GM12878 (cell line): ENCODE measurements around the gene JADE3. TPM values are rescaled to one million over a fixed set of nuclear protein-coding genes. Genes with fewer than 3 reads are reported as not detected.
A peak's percentile ranks its signal among the peaks of the same experiment; 100 is the strongest.

Source experiments
- ASH2L ChIP-seq: fragments of 300-600, 200-600 bp; sonication (generic); IDR thresholded peaks from 2 replicates; pipeline ENCODE4 v1.6.1; 2017; ENCODE audit warnings: low read depth, mild to moderate bottlenecking, borderline replicate concordance
- ATF7 ChIP-seq: fragments of 450-650 bp; IDR thresholded peaks from 2 replicates; pipeline ENCODE4 v1.6.1; 2016; ENCODE audit warnings: low read depth, mild to moderate bottlenecking
- BCL11A ChIP-seq: IDR thresholded peaks from 2 replicates; pipeline ENCODE4 v1.6.1; 2011; ENCODE audit warnings: low read depth, low read length
- BRCA1 ChIP-seq: IDR thresholded peaks from 2 replicates; pipeline ENCODE4 v1.6.1; 2011; ENCODE audit warnings: low read depth, low read length, improper control_type of control experiment
- ELK1 ChIP-seq: IDR thresholded peaks from 2 replicates; pipeline ENCODE4 v1.6.1; 2012; ENCODE audit warnings: low read depth, low read length, improper control_type of control experiment
- EZH2 ChIP-seq: IDR thresholded peaks from 2 replicates; pipeline ENCODE4 v1.6.1; 2012; ENCODE audit warnings: low read depth, mild to moderate bottlenecking, control low read depth, inconsistent platforms, low read length, borderline replicate concordance; ENCODE audit not compliant: control insufficient read depth
- GABPA ChIP-seq: IDR thresholded peaks from 2 replicates; pipeline ENCODE4 v1.6.1; 2014; ENCODE audit warnings: antibody characterized with exemption, low read depth, mild to moderate bottlenecking, inconsistent platforms
- HCFC1 ChIP-seq: fragments of 150-350 bp; IDR thresholded peaks from 2 replicates; pipeline ENCODE4 v1.6.1; 2014; ENCODE audit warnings: low read length
- HDGF ChIP-seq: fragments of 450-650 bp; IDR thresholded peaks from 2 replicates; pipeline ENCODE4 v1.6.1; 2016; ENCODE audit warnings: antibody characterized with exemption
- IKZF1 ChIP-seq: fragments of 450-650 bp; conservative IDR thresholded peaks from 2 replicates; pipeline ENCODE4 v1.6.1; 2017; ENCODE audit warnings: antibody characterized with exemption, mild to moderate bottlenecking
- LARP7 ChIP-seq: fragments of 450-650 bp; IDR thresholded peaks from 2 replicates; pipeline ENCODE4 v1.6.1; 2017; ENCODE audit warnings: mild to moderate bottlenecking
- MEF2A ChIP-seq: IDR thresholded peaks from 2 replicates; pipeline ENCODE4 v1.6.1; 2011; ENCODE audit warnings: low read depth, mild to moderate bottlenecking, low read length, moderate library complexity; ENCODE audit not compliant: insufficient read depth
- MLLT1 ChIP-seq: fragments of 450-650 bp; IDR thresholded peaks from 2 replicates; pipeline ENCODE4 v1.6.1; 2016; ENCODE audit warnings: mild to moderate bottlenecking
- NBN ChIP-seq: fragments of 450-650 bp; IDR thresholded peaks from 2 replicates; pipeline ENCODE4 v1.6.1; 2016
- PBX3 ChIP-seq: IDR thresholded peaks from 2 replicates; pipeline ENCODE4 v1.6.1; 2011; ENCODE audit warnings: mild to moderate bottlenecking, low read depth, low read length, moderate library complexity; ENCODE audit not compliant: insufficient replicate concordance
- PML ChIP-seq: IDR thresholded peaks from 2 replicates; pipeline ENCODE4 v1.6.1; 2012; ENCODE audit warnings: low read length, inconsistent platforms
- SMAD1 ChIP-seq: fragments of 450-650 bp; IDR thresholded peaks from 2 replicates; pipeline ENCODE4 v1.6.1; 2018; ENCODE audit warnings: mild to moderate bottlenecking, low read depth; ENCODE audit not compliant: partially characterized antibody
- SPI1 ChIP-seq: IDR thresholded peaks from 2 replicates; pipeline ENCODE4 v1.6.1; 2011; ENCODE audit warnings: low read depth, mild to moderate bottlenecking, low read length, moderate library complexity, borderline replicate concordance; ENCODE audit not compliant: insufficient read depth
- SUZ12 ChIP-seq: fragments of 200-600 bp; sonication (generic); IDR thresholded peaks from one replicate; pipeline ENCODE4 v1.6.1; 2018; ENCODE audit warnings: antibody characterized with exemption, mild to moderate bottlenecking; ENCODE audit not compliant: unreplicated experiment
- TAF1 ChIP-seq: IDR thresholded peaks from 2 replicates; pipeline ENCODE4 v1.6.1; 2011; ENCODE audit warnings: mild to moderate bottlenecking, low read depth, low read length, borderline replicate concordance
- USF1 ChIP-seq: IDR thresholded peaks from 2 replicates; pipeline ENCODE4 v1.6.1; 2011; ENCODE audit warnings: borderline replicate concordance, low read depth, mild to moderate bottlenecking, moderate library complexity, mixed read lengths, low read length; ENCODE audit not compliant: insufficient read depth; ENCODE audit errors: extremely low read length
- ZBTB4 ChIP-seq: fragments of 450-650 bp; formaldehyde crosslinking; IDR thresholded peaks from 2 replicates; pipeline ENCODE4 v1.4.0; 2022; ENCODE audit warnings: mild to moderate bottlenecking, moderate library complexity
- ZNF274 ChIP-seq: IDR thresholded peaks from one replicate; pipeline ENCODE4 v1.8.0; 2011; ENCODE audit not compliant: insufficient read length, insufficient read depth
- ZSCAN29 ChIP-seq: fragments of 450-650 bp; IDR thresholded peaks from 2 replicates; pipeline ENCODE4 v1.6.1; 2017; ENCODE audit warnings: mild to moderate bottlenecking, moderate library complexity
- polyA plus RNA-seq, 11 experiments: library from polyadenylated mRNA; depleted of rRNA in 4 of 11; unstranded in 6 of 11; stranded (reverse) in 5 of 11; fragments of >200 nt; fragmentation: Nextera tagmentation in 4 of 11; fragmentation: Illumina TruSeq in 1 of 11; extraction: Ambion mirVana in 4 of 11; extraction: Trizol in 1 of 11; gene quantifications; 1 replicate in 1 of 11; 2 replicates in 10 of 11; pipeline versions ENCODE4 v1.2.1 to v1.2.3, GENCODE V29; 2011 to 2016; ENCODE audit warnings: inconsistent platforms in 2 of 11, missing spikeins in 2 of 11, low read depth in 1 of 11
- total RNA-seq, 4 experiments: library from RNA; depleted of rRNA in 3 of 4; stranded (reverse); fragments of >200 nt in 3 of 4; fragmentation: Illumina TruSeq in 1 of 4; extraction: Trizol in 1 of 4; gene quantifications; 2 replicates each; pipeline versions ENCODE4 v1.2.1 to v1.2.3, GENCODE V29; 2013 to 2021

The JADE3 gene
- total and polyA plus RNA-seq, 10 of the 15 experiments (the other 5 are each of a cell fraction or from before 2014, with no cell fraction given), result 0.06 to 13.0 (median 0.65) TPM

- TF ChIP-seq ELK1 (no peak), HDGF (no peak), IKZF1 (peak; percentile 79), SUZ12 (no peak), BCL11A (peak; percentile 88), HCFC1 (no peak), LARP7 (no peak), ZNF274 (no peak), PBX3 (no peak), NBN (0 out of 2 replicates have a peak, but pooled peaks have one; percentile 18), ZSCAN29 (no peak), MEF2A (peak; percentile 98), ASH2L (no peak), ZBTB4 (CRISPR knock-in tag) (no peak), USF1 (no peak), SMAD1 (no peak), EZH2 (no peak), PML (peak; percentile 71; the same call in 1 of the 2 replicates), SPI1 (no peak), TAF1 (no peak), GABPA (peak; percentile 69), MLLT1 (no peak), BRCA1 (no peak), ATF7 (no peak)
Measured at GRCh38 chrX:46967547-46967946, 55.3 kb downstream of the JADE3 start (continued).
